Rectal smooth muscle tissue (tissue), 1 donor: Measurements from ENCODE around the gene FCER1G.
A peak's percentile ranks its signal among the peaks of the same experiment; 100 is the strongest.

Experiments
- H3K27ac ChIP-seq: one replicate; pipeline ENCODE4 v1.7.0; 2013; ENCODE audit warnings: low read depth, low read length, inconsistent platforms
- H3K27me3 ChIP-seq: one replicate; pipeline ENCODE4 v1.7.0; 2013; ENCODE audit warnings: low read length; ENCODE audit not compliant: control insufficient read depth, insufficient read depth
- H3K36me3 ChIP-seq: one replicate; pipeline ENCODE4 v1.7.0; 2013; ENCODE audit warnings: low read length; ENCODE audit not compliant: control insufficient read depth, insufficient read depth
- H3K4me1 ChIP-seq: one replicate; pipeline ENCODE4 v1.7.0; 2013; ENCODE audit warnings: low read length; ENCODE audit not compliant: control insufficient read depth, insufficient read depth
- H3K4me3 ChIP-seq: one replicate; pipeline ENCODE4 v1.7.0; 2013; ENCODE audit warnings: low read length
- H3K9ac ChIP-seq: one replicate; pipeline ENCODE4 v1.7.0; 2013; ENCODE audit warnings: low read length

Gene FCER1G

GRCh38 chr1:161200421-161200991, 14.6 kb upstream of the FCER1G start:
- Histone ChIP-seq H3K27ac (peak overlapping the region; percentile 98), H3K4me3 (peak overlapping the region; percentile 62), H3K9ac (peak overlapping the region; percentile 6), H3K27me3 (no peaks in the 10 kb centered on the region), H3K4me1 (peaks cover 44% of the 10 kb centered on the region), H3K36me3 (no peaks in the 10 kb centered on the region)

GRCh38 chr1:161200992-161201835, 13.9 kb upstream of the FCER1G start:
- no peak overlapping the region for H3K9ac ChIP-seq
- H3K27me3 ChIP-seq, result no peaks in the 10 kb centered on the region
- H3K27ac ChIP-seq, result peak overlapping the region; percentile 98
- peaks cover under 1% of the 10 kb centered on the region for H3K36me3 ChIP-seq
- H3K4me1 ChIP-seq, result peaks cover 44% of the 10 kb centered on the region
- H3K4me3 ChIP-seq, result peak overlapping the region; percentile 62

- Histone ChIP-seq H3K27me3 (no peaks in the 10 kb centered on the region), H3K4me1 (peaks cover 41% of the 10 kb centered on the region), H3K36me3 (peaks cover 6% of the 10 kb centered on the region), H3K9ac (peak within 1 kb of the TSS; percentile 95), H3K4me3 (peak within 1 kb of the TSS; percentile 98), H3K27ac (peak within 1 kb of the TSS; percentile 98)
These were observed 13.0 kb upstream of the FCER1G start, which contains the start of gene NDUFS2 for GRCh38 chr1:161201836-161202712. Gene NDUFS2 (plus strand): TSS chr1:161202367. CDS start chr1:161202386, 19 bp downstream.

DNA sequence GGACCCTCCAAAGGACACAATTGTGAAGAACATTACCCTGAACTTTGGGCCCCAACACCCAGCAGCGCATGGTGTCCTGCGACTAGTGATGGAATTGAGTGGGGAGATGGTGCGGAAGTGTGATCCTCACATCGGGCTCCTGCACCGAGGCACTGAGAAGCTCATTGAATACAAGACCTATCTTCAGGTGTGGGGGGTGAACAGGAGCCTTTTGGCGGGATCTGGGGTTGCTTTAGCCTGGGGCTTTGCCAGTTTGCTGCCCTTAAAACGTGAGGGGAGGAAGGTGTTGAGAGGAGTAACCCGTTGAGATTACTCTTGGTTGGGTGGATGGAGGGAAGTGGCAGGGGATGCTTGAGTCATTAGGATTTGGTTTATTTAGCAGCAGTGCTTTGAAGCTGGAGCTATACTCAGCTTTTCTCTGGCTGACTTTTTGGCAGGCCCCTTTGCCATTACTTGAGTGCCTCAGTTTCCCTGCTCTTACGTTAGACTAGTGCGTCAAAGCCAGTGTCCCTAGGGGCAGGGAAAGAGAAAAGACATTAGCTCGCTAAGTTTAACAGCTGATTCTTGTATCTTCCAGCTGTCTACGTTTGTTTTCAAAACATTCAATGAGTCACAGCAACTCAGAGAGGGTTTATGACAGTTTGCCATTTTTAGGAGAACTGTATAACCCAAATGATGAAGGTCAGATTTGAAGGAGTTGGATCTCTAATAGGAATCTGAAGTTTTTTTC, 8.5 kb upstream of the FCER1G start:
- peak overlapping the region; percentile 68 for H3K27ac ChIP-seq
- no peak overlapping the region for H3K4me3 ChIP-seq
- H3K36me3 ChIP-seq, result peaks cover 31% of the 10 kb centered on the region
- H3K4me1 ChIP-seq, result peaks cover 4% of the 10 kb centered on the region
- no peaks in the 10 kb centered on the region for H3K27me3 ChIP-seq
- H3K9ac ChIP-seq, result no peak overlapping the region

GRCh38 chr1:161207173-161207572, 7.9 kb upstream of the FCER1G start:
- no peaks in the 10 kb centered on the region for H3K27me3 ChIP-seq
- peak overlapping the region; percentile 68 for H3K27ac ChIP-seq
- no peak overlapping the region for H3K4me3 ChIP-seq
- H3K9ac ChIP-seq, result no peak overlapping the region
- H3K4me1 ChIP-seq, result peaks cover 4% of the 10 kb centered on the region
- H3K36me3 ChIP-seq, result peaks cover 34% of the 10 kb centered on the region

GRCh38 chr1:161209790-161210409, 5.2 kb upstream of the FCER1G start:
- Histone ChIP-seq H3K4me3 (no peak overlapping the region), H3K4me1 (no peaks in the 10 kb centered on the region), H3K36me3 (peaks cover 51% of the 10 kb centered on the region), H3K27me3 (no peaks in the 10 kb centered on the region), H3K27ac (peak overlapping the region; percentile 3), H3K9ac (no peak overlapping the region)

DNA sequence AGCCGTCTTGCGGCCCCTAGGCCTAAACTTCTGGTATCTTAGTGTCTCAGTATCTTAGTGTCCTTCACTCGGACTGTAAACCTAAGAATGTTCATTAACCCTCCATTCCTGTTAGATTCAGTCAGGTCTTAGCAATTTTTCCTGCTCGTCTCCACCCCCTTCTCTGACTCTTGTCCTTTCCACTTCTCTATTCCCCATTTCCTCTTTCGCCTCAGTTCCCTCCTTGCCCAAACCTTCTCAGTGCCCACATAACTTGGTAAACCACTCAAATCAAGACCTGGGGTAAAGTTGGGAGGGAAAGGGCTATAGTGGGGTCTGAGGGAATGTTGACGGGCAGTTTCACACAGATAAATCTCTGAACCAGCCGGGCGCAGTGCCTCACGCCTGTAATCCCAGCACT, 726 bp upstream of the FCER1G start:
- Histone ChIP-seq H3K36me3 (peaks cover 34% of the 10 kb centered on the region), H3K27me3 (no peaks in the 10 kb centered on the region), H3K9ac (no peak overlapping the region), H3K4me1 (no peaks in the 10 kb centered on the region), H3K27ac (no peak overlapping the region), H3K4me3 (no peak overlapping the region)

GRCh38 chr1:161216945-161217712, 2.0 kb downstream of the FCER1G start:
- Histone ChIP-seq H3K9ac (no peak overlapping the region), H3K27ac (no peak overlapping the region), H3K27me3 (no peaks in the 10 kb centered on the region), H3K4me3 (no peak overlapping the region), H3K36me3 (peaks cover 17% of the 10 kb centered on the region), H3K4me1 (no peaks in the 10 kb centered on the region)

- H3K36me3 ChIP-seq, result peaks cover 17% of the 10 kb centered on the region
- H3K27ac ChIP-seq, result no peak overlapping the region
- H3K4me3 ChIP-seq, result no peak overlapping the region
- no peaks in the 10 kb centered on the region for H3K4me1 ChIP-seq
- H3K9ac ChIP-seq, result no peak overlapping the region
- no peaks in the 10 kb centered on the region for H3K27me3 ChIP-seq
These were observed 2.7 kb downstream of the FCER1G start for GRCh38 chr1:161217831-161218230.

DNA sequence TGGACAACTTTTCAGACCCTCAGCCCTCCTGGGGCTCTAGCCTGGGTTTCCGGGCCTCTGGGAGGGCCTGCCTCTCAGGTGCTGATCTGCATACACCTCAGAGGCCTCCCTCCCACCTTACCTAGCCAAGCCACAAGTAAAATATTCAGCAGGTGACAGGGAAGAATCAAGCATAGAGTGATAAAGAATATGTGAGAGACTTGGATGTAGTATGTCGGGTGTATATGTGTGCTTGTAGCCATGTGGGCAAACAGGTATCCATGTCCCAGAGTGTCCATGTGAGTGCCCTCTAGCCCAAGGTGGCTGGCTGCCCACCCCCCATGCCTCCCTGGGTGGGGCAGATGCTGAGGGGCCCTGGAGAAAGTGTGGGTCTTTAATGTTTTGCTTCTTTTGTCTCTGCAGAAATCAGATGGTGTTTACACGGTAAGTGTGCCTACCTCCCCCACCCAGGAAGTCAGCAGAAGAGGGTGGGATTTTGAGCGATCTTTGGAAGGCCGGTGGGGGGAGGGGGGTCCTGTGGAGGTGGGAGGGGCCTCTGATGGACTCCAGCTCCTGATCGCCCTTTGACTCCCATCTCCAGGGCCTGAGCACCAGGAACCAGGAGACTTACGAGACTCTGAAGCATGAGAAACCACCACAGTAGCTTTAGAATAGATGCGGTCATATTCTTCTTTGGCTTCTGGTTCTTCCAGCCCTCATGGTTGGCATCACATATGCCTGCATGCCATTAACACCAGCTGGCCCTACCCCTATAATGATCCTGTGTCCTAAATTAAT, 3.4 kb downstream of the FCER1G start:
- Histone ChIP-seq H3K27ac (no peak overlapping the region), H3K27me3 (no peaks in the 10 kb centered on the region), H3K36me3 (peaks cover 10% of the 10 kb centered on the region), H3K4me1 (no peaks in the 10 kb centered on the region), H3K9ac (no peak overlapping the region), H3K4me3 (no peak overlapping the region)
